HL-60 (cell line): ENCODE results near the gene MYH2.

ENCODE experiments used
- DNase-seq, 2 experiments: peaks; one replicate each; pipeline ENCODE4 v3.0.0-alpha.2; 2010 to 2020; ENCODE audit warnings: low read depth in 1 of 2, low spot score in 1 of 2
- H3K27ac ChIP-seq: fragments of 250-450 bp; sonication (Bioruptor Pico); replicated peaks from 2 replicates; pipeline ENCODE4 v1.5.1; 2020; ENCODE audit warnings: mild to moderate bottlenecking, moderate library complexity
- H3K27me3 ChIP-seq: fragments of 250-450 bp; sonication (Bioruptor Pico); 2 replicates; pipeline ENCODE4 v1.5.1; 2021; ENCODE audit warnings: mild to moderate bottlenecking, moderate library complexity; ENCODE audit not compliant: insufficient read depth, poor library complexity, severe bottlenecking
- H3K4me3 ChIP-seq: replicated peaks from 2 replicates; pipeline ENCODE4 v1.5.1; 2011; ENCODE audit warnings: mild to moderate bottlenecking, control low read depth, low read length; ENCODE audit not compliant: insufficient read depth
- CTCF ChIP-seq: IDR thresholded peaks from one replicate; pipeline ENCODE4 v1.5.1; 2011; ENCODE audit warnings: low read length, control low read depth, inconsistent platforms; ENCODE audit not compliant: insufficient read depth
- GABPA ChIP-seq: IDR thresholded peaks from 2 replicates; pipeline ENCODE4 v1.6.1; 2012; ENCODE audit warnings: low read depth
- POLR2AphosphoS5 ChIP-seq: IDR thresholded peaks from 2 replicates; pipeline ENCODE4 v1.6.1; 2012; ENCODE audit warnings: low read depth
- REST ChIP-seq: IDR thresholded peaks from 2 replicates; pipeline ENCODE4 v1.6.1; 2012; ENCODE audit warnings: low read depth; ENCODE audit not compliant: insufficient replicate concordance
- SPI1 ChIP-seq: IDR thresholded peaks from 2 replicates; pipeline ENCODE4 v1.6.1; 2012; ENCODE audit warnings: low read depth, mild to moderate bottlenecking, borderline replicate concordance
- long read RNA-seq: library from polyadenylated mRNA; unstranded; transcript quantifications from one replicate; pipeline ENCODE4 v2.0.0, GENCODE V29; 2020

MYH2 gene
- long read RNA-seq: 0 reads

- Histone ChIP-seq H3K4me3 (no peak within 1 kb of the TSS), H3K27ac (no peak within 1 kb of the TSS), H3K27me3 (no peaks in the 10 kb centered on the region)
- no peak for DNase-seq
- TF ChIP-seq SPI1 (no peak), CTCF (no peak), REST (no peak), POLR2AphosphoS5 (no peak), GABPA (no peak)
Observed at GRCh38 chr17:10549096-10549842, at the start of gene MYH2. TSS of gene MYH2 (minus strand) at chr17:10549658. CDS start at chr17:10547920, 1,738 bp downstream.

GRCh38 chr17:10598621-10599020, 49.2 kb upstream of the MYH2 start:
- no peak for DNase-seq
- Histone ChIP-seq H3K4me3 (no peak overlapping the region), H3K27ac (no peak overlapping the region), H3K27me3 (no peaks in the 10 kb centered on the region)
- TF ChIP-seq REST (no peak), SPI1 (no peak), POLR2AphosphoS5 (no peak), CTCF (no peak), GABPA (no peak)

- Histone ChIP-seq H3K27ac (no peak overlapping the region), H3K4me3 (no peak overlapping the region), H3K27me3 (no peaks in the 10 kb centered on the region)
- no peak for DNase-seq
- no peak for TF ChIP-seq CTCF
- TF ChIP-seq POLR2AphosphoS5: no peak
- TF ChIP-seq GABPA: no peak
- no peak for TF ChIP-seq REST
- TF ChIP-seq SPI1: no peak
Observed at GRCh38 chr17:10589553-10590145, 40.2 kb upstream of the MYH2 start.
